Type B pancreatic cell (in vitro differentiated cells): ENCODE results near the gene TPSG1. TPM values are rescaled to one million over a fixed set of nuclear protein-coding genes. Genes with fewer than 3 reads are reported as not detected.

ENCODE experiments used
- DNase-seq: peaks from one replicate; pipeline ENCODE4 v3.0.0; 2021; ENCODE audit warnings: mixed read lengths; ENCODE audit not compliant: unreplicated experiment; ENCODE audit errors: extremely low spot score
- H3K27ac Mint-ChIP-seq: 2 replicates; pipeline ENCODE4 v1.8.0; 2021; ENCODE audit warnings: mild to moderate bottlenecking, mixed read lengths
- H3K27me3 Mint-ChIP-seq: 2 replicates; pipeline ENCODE4 v1.8.0; 2021; ENCODE audit warnings: mixed read lengths
- H3K36me3 Mint-ChIP-seq: 2 replicates; pipeline ENCODE4 v1.8.0; 2021; ENCODE audit warnings: mixed read lengths
- H3K4me1 Mint-ChIP-seq: one replicate; pipeline ENCODE4 v1.8.0; 2021; ENCODE audit warnings: mixed read lengths; ENCODE audit not compliant: unreplicated experiment
- H3K4me3 Mint-ChIP-seq: 2 replicates; pipeline ENCODE4 v1.8.0; 2021; ENCODE audit warnings: mild to moderate bottlenecking, mixed read lengths
- H3K9me3 Mint-ChIP-seq: 2 replicates; pipeline ENCODE4 v1.8.0; 2021; ENCODE audit warnings: mixed read lengths
- total RNA-seq: library from RNA; stranded (reverse); gene quantifications from 2 replicates; pipeline ENCODE4 v1.2.1, GENCODE V29; 2021; ENCODE audit warnings: low replicate concordance
- TF ChIP-seq, protein P1 (sequence below): fragments of 200-600 bp; sonication (generic); conservative IDR thresholded peaks from 2 replicates; pipeline ENCODE4 v1.5.0; 2021; ENCODE audit warnings: antibody characterized with exemption, mild to moderate bottlenecking

The TPSG1 gene
- total RNA-seq, 1 donor from 2014 or later: not detected

GRCh38 chr16:1265826-1266225 lies 40.8 kb upstream of the TPSG1 start:
- DNase-seq: no peak
- Mint-ChIP-seq H3K36me3 (no peaks in the 10 kb centered on the region), H3K27me3 (peaks cover 7% of the 10 kb centered on the region), H3K4me1 (peaks cover 4% of the 10 kb centered on the region), H3K27ac (no peak overlapping the region), H3K9me3 (no peaks in the 10 kb centered on the region), H3K4me3 (no peak overlapping the region)
- TF ChIP-seq, protein P1, sequence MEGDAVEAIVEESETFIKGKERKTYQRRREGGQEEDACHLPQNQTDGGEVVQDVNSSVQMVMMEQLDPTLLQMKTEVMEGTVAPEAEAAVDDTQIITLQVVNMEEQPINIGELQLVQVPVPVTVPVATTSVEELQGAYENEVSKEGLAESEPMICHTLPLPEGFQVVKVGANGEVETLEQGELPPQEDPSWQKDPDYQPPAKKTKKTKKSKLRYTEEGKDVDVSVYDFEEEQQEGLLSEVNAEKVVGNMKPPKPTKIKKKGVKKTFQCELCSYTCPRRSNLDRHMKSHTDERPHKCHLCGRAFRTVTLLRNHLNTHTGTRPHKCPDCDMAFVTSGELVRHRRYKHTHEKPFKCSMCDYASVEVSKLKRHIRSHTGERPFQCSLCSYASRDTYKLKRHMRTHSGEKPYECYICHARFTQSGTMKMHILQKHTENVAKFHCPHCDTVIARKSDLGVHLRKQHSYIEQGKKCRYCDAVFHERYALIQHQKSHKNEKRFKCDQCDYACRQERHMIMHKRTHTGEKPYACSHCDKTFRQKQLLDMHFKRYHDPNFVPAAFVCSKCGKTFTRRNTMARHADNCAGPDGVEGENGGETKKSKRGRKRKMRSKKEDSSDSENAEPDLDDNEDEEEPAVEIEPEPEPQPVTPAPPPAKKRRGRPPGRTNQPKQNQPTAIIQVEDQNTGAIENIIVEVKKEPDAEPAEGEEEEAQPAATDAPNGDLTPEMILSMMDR: no peak

DNA sequence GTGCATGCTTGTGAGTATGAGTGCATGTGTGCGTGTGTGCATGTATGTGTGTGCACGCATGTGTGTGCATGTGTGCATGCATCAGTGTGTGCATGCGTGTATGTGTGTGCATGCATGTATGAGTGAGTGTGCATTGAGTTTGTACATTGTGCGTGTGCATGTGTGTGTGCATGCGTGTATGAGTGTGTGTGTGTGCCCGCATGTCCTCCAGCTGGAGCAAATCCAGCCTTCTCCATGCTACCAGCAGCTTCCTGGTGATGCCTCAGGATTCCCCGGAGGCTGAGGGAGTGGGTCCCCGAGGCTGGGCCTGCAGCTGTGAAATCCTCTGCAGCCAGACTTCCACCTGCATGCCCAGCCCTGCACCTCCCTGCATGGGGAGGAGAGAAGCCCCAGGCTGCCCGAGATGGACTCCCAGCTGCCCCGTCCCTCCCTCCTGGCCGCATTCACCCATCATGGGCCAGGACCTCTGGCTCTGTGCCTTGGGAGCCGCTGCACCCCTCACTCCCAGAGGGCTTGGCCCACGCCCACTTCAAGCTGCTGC lies 40.1 kb upstream of the TPSG1 start:
- Mint-ChIP-seq H3K4me1 (no peaks in the 10 kb centered on the region), H3K4me3 (no peak overlapping the region), H3K9me3 (no peaks in the 10 kb centered on the region), H3K27me3 (peaks cover 12% of the 10 kb centered on the region), H3K36me3 (no peaks in the 10 kb centered on the region), H3K27ac (no peak overlapping the region)
- TF ChIP-seq, protein P1: no peak
- no peak for DNase-seq

GRCh38 chr16:1264345-1265089 lies 39.4 kb upstream of the TPSG1 start:
- Mint-ChIP-seq H3K4me3 (no peak overlapping the region), H3K9me3 (no peaks in the 10 kb centered on the region), H3K27me3 (peaks cover 14% of the 10 kb centered on the region), H3K27ac (no peak overlapping the region), H3K36me3 (no peaks in the 10 kb centered on the region), H3K4me1 (no peaks in the 10 kb centered on the region)
- no peak for DNase-seq
- TF ChIP-seq, protein P1: no peak

GRCh38 chr16:1263591-1264344 lies 38.7 kb upstream of the TPSG1 start:
- DNase-seq: no peak
- Mint-ChIP-seq H3K36me3 (no peaks in the 10 kb centered on the region), H3K27ac (no peak overlapping the region), H3K9me3 (no peaks in the 10 kb centered on the region), H3K4me3 (no peak overlapping the region), H3K4me1 (no peaks in the 10 kb centered on the region), H3K27me3 (peaks cover 20% of the 10 kb centered on the region)
- TF ChIP-seq, protein P1: no peak

DNA sequence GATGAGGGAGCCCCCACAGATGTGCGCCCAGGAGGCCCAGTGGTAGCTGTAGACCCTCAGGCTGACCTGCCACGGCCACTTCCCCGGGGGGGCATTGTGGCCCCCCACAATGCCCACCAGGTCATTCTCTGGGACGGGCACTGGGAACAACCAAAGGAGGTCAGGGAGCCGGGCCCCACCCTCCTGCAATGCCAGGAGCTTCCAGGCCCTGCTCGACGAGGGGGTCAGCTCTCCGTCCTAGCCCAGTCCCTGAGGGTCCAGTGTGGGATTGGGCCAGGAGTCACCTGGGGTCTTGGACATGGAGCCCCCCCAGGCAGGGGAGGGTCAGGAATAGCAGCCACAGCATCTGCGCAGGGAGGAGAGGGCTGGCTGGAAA lies 37.8 kb upstream of the TPSG1 start:
- no peak overlapping the region for H3K27ac Mint-ChIP-seq
- H3K36me3 Mint-ChIP-seq: no peaks in the 10 kb centered on the region
- no peak overlapping the region for H3K4me3 Mint-ChIP-seq
- DNase-seq: no peak
- no peaks in the 10 kb centered on the region for H3K4me1 Mint-ChIP-seq
- H3K27me3 Mint-ChIP-seq: peaks cover 20% of the 10 kb centered on the region
- TF ChIP-seq, protein P1: no peak
- H3K9me3 Mint-ChIP-seq: no peaks in the 10 kb centered on the region
